ENCODE data around the gene COX7B.
A peak's percentile ranks its signal among the peaks of the same experiment; 100 is the strongest.

The COX7B gene

GRCh38 chrX:77945910-77946545 lies 46.8 kb downstream of the COX7B start:
- DNase-seq (ENCODE audit: low read depth): no peak

- DNase-seq (ENCODE audit: low read depth): no peak
These were observed 47.3 kb downstream of the COX7B start for GRCh38 chrX:77946571-77946970.

- no peak for DNase-seq (ENCODE audit: low read depth)
These were observed 50.6 kb downstream of the COX7B start for GRCh38 chrX:77949840-77950239.

- DNase-seq (ENCODE audit: low read depth): no peak
These were observed 52.9 kb downstream of the COX7B start for GRCh38 chrX:77952173-77952572.

GRCh38 chrX:77953302-77953701 lies 54.0 kb downstream of the COX7B start:
- DNase-seq (ENCODE audit: low read depth): no peak

- peak; percentile 37 for DNase-seq (ENCODE audit: low read depth)
These were observed 54.4 kb downstream of the COX7B start for GRCh38 chrX:77953708-77954107.

Measured in EH (cell line).